ENCODE results near the gene GYG2.
A peak's percentile ranks its signal among the peaks of the same experiment; 100 is the strongest.
"Not testable (repeated sequence)": the region's sequence is repeated elsewhere in the genome, so short reads cannot be mapped to it uniquely, and the experiment has no call there.

GYG2 gene

DNA sequence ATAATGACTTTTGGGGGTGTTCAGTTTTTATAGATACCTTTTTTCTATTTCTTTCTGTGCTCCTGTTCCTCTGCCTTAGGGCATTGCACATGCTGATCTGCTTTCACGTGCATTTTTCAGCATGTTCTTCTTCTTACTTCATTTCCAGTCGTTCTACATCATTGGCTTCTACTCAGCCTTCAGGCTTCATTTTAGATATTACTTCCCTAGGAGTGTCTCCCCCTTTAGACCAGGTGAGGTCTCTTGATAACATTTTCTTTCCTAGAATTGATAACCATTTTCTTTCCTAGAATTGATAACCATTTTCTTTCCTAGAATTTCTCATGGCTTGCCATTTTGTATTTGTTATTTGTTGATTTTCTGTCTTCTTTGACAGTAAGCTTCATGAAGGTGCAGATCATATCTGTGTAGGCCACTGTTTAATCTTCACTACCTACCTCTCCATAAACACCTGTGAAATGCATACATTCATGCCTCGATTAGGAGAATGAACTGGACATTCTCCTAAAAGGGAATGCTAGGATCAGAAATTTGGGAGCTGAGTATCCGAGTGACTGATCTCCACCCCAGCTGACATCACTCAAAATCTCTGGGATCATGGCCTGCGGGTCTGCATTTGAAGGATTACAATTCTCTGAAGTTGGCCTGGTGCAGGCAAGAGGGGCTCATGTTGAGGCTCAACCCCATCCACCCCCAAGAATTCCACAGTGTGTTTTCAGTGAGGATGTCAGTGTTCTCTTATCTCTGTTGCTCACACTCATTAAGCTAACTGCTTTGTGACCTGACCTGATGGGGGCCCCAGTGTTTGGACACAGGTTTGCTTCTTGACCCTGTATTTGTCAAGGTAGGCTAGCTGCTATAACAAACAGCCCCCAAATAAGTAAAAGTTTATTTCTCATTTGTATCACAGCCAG lies 45.7 kb downstream of the GYG2 start:
- H3K36me3 ChIP-seq (ENCODE audit: insufficient read depth, low read length): no peaks in the 10 kb centered on the region
- no peak overlapping the region for H3K9ac ChIP-seq (ENCODE audit: low read depth, low read length)
- no peaks in the 10 kb centered on the region for H3K4me1 ChIP-seq (ENCODE audit: control insufficient read depth, insufficient read depth, low read length)
- no peaks in the 10 kb centered on the region for H3K9me3 ChIP-seq (replicated peaks; ENCODE audit: low read length)
- no peak overlapping the region for H3K4me2 ChIP-seq (ENCODE audit: low read length)
- H3K4me3 ChIP-seq (ENCODE audit: low read length): no peak overlapping the region
- H3K27me3 ChIP-seq (ENCODE audit: control insufficient read depth, insufficient read depth, low read length): no peaks in the 10 kb centered on the region

DNA sequence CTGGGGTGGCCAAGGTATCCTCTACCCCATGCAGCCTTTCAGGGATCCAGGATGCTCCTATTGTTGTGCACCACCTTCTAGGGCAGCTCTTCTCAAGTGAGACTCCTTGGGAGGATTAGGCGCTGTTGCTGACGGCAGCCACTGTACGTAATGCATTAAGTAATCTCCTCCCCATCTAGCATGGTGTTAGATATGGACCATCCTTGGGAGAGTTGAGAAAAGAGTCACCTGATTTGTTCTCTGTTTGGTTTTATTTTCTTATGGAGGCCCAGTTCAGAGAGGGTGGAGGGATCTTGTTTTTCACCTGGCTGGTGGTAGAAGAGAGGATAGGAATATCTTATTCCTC lies 46.4 kb downstream of the GYG2 start:
- no peak overlapping the region for H3K9ac ChIP-seq (ENCODE audit: low read depth, low read length)
- no peaks in the 10 kb centered on the region for H3K9me3 ChIP-seq (replicated peaks; ENCODE audit: low read length)
- H3K4me2 ChIP-seq (ENCODE audit: low read length): no peak overlapping the region
- H3K27me3 ChIP-seq (ENCODE audit: control insufficient read depth, insufficient read depth, low read length): no peaks in the 10 kb centered on the region
- H3K4me3 ChIP-seq (ENCODE audit: low read length): no peak overlapping the region
- no peaks in the 10 kb centered on the region for H3K4me1 ChIP-seq (ENCODE audit: control insufficient read depth, insufficient read depth, low read length)
- H3K36me3 ChIP-seq (ENCODE audit: insufficient read depth, low read length): no peaks in the 10 kb centered on the region

DNA sequence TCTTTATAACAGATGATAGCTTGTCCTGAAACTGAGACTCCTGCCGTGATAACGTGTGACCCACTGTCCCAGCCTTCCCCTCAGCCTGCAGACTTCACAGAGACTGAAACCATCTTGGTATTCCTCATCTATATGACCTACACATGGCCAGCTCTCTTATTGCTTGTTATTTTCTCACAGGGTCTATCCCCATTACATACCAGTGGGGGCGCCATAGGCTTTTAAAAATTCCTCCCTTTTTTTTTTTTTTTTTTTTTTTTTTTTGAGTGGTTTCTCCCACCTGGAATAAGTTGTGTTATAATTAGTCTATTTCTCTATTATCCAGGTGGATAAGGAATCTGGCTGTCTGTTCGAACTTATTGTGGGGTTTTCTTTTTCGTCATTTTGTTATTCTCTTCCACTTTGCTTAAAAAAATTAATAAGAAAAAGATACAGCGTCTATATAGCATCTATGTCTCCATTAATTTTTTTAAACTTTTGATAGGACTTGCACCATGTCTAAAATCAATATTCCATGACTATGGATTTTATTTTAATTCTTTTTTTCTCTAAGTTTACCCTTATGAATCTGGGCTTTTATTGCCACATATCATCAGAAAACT lies 47.2 kb downstream of the GYG2 start:
- Histone ChIP-seq H3K27me3 (ENCODE audit: control insufficient read depth, insufficient read depth, low read length) (no peaks in the 10 kb centered on the region), H3K36me3 (ENCODE audit: insufficient read depth, low read length) (no peaks in the 10 kb centered on the region), H3K4me3 (ENCODE audit: low read length) (no peak overlapping the region), H3K4me1 (ENCODE audit: control insufficient read depth, insufficient read depth, low read length) (no peaks in the 10 kb centered on the region), H3K4me2 (ENCODE audit: low read length) (no peak overlapping the region), H3K9ac (ENCODE audit: low read depth, low read length) (no peak overlapping the region), H3K9me3 (replicated peaks; ENCODE audit: low read length) (no peaks in the 10 kb centered on the region)

DNA sequence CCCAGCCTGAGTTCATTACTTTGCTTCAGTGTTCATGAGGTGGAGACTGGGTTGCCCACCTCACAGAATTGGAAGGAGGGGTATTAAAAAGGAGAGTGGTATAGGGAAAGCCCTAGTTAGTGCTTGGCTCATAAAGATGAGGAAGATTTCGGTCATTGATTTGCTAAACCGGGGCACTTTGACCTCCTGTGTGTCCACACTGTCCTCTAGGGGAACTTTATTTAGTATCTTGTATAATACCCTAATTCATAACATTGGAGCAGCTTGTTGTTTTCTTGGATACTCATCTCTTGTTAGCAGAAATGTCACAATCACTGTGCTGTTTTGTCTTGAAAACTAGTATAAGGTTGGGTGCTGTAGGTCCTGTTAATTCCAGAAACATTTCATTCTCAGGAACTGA lies 49.8 kb downstream of the GYG2 start:
- H3K36me3 ChIP-seq (ENCODE audit: insufficient read depth, low read length): no peaks in the 10 kb centered on the region
- H3K9ac ChIP-seq (ENCODE audit: low read depth, low read length): no peak overlapping the region
- H3K9me3 ChIP-seq (replicated peaks; ENCODE audit: low read length): no peaks in the 10 kb centered on the region
- no peak overlapping the region for H3K4me3 ChIP-seq (ENCODE audit: low read length)
- no peaks in the 10 kb centered on the region for H3K4me1 ChIP-seq (ENCODE audit: control insufficient read depth, insufficient read depth, low read length)
- no peak overlapping the region for H3K4me2 ChIP-seq (ENCODE audit: low read length)
- no peaks in the 10 kb centered on the region for H3K27me3 ChIP-seq (ENCODE audit: control insufficient read depth, insufficient read depth, low read length)

DNA sequence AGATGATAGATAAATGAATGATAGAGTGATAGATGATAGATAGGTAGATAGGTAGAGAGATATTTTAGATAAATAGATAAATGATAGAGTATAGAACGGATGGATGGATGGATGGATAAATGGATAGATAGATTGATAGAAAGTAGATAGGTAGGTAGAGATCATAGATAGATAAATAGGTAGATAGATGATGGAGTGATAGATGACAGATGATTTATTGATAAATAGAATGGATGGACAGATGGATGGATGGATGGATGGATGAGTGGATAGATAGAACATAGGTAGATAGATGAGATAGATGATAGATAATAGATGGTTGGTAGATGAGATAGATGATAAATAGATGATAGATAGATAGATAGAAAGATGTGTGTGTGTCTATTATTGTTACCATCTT lies 50.9 kb downstream of the GYG2 start:
- H3K4me2 ChIP-seq (ENCODE audit: low read length): no peak overlapping the region
- H3K4me3 ChIP-seq (ENCODE audit: low read length): no peak overlapping the region
- no peaks in the 10 kb centered on the region for H3K27me3 ChIP-seq (ENCODE audit: control insufficient read depth, insufficient read depth, low read length)
- H3K4me1 ChIP-seq (ENCODE audit: control insufficient read depth, insufficient read depth, low read length): no peaks in the 10 kb centered on the region
- no peaks in the 10 kb centered on the region for H3K9me3 ChIP-seq (replicated peaks; ENCODE audit: low read length)
- no peaks in the 10 kb centered on the region for H3K36me3 ChIP-seq (ENCODE audit: insufficient read depth, low read length)
- H3K9ac ChIP-seq (ENCODE audit: low read depth, low read length): no peak overlapping the region

GRCh38 chrX:2883770-2884169 lies 55.0 kb downstream of the GYG2 start:
- Histone ChIP-seq H3K27me3 (ENCODE audit: control insufficient read depth, insufficient read depth, low read length) (no peaks in the 10 kb centered on the region), H3K9me3 (replicated peaks; ENCODE audit: low read length) (no peaks in the 10 kb centered on the region), H3K4me3 (ENCODE audit: low read length) (no peak overlapping the region), H3K36me3 (ENCODE audit: insufficient read depth, low read length) (no peaks in the 10 kb centered on the region), H3K4me1 (ENCODE audit: control insufficient read depth, insufficient read depth, low read length) (no peaks in the 10 kb centered on the region), H3K9ac (ENCODE audit: low read depth, low read length) (no peak overlapping the region), H3K4me2 (ENCODE audit: low read length) (no peak overlapping the region)

DNA sequence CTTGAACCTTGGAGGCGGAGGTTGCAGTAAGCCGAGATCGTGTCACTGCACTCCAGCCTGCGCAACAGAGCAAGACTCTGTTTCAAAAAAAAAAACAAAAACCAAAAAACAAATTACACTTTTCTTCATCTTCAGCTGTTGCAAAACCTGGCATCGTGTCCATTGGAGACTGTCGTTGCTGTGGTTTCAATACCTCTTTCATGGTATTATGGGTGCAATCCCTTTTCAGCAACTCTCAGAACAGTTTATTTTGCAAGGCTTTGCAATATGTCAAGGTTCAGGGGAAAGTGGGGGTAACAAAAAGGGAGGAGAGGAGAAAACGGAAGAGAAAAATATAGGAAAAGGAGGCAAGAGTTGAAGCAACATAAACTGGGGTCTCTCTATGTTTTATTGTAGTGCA lies 59.6 kb downstream of the GYG2 start:
- Histone ChIP-seq H3K4me2 (ENCODE audit: low read length) (peak overlapping the region; percentile 76), H3K9ac (ENCODE audit: low read depth, low read length) (no peak overlapping the region), H3K36me3 (ENCODE audit: insufficient read depth, low read length) (no peaks in the 10 kb centered on the region), H3K27me3 (ENCODE audit: control insufficient read depth, insufficient read depth, low read length) (no peaks in the 10 kb centered on the region), H3K4me3 (ENCODE audit: low read length) (no peak overlapping the region), H3K4me1 (ENCODE audit: control insufficient read depth, insufficient read depth, low read length) (peaks cover 2% of the 10 kb centered on the region), H3K9me3 (replicated peaks; ENCODE audit: low read length) (no peaks in the 10 kb centered on the region)

GRCh38 chrX:2889045-2889605 lies 60.4 kb downstream of the GYG2 start:
- H3K4me3 ChIP-seq (ENCODE audit: low read length): peak overlapping the region; percentile 63
- peak overlapping the region; percentile 31 for H3K9ac ChIP-seq (ENCODE audit: low read depth, low read length)

GRCh38 chrX:2889706-2890490 lies 61.2 kb downstream of the GYG2 start:
- H3K9me3 ChIP-seq (replicated peaks; ENCODE audit: low read length); H3K36me3 ChIP-seq (ENCODE audit: insufficient read depth, low read length); H3K27me3 ChIP-seq (ENCODE audit: control insufficient read depth, insufficient read depth, low read length); H3K4me1 ChIP-seq (ENCODE audit: control insufficient read depth, insufficient read depth, low read length): not testable (repeated sequence)
- peak overlapping the region; percentile 31 for H3K9ac ChIP-seq (ENCODE audit: low read depth, low read length)
- peak overlapping the region; percentile 76 for H3K4me2 ChIP-seq (ENCODE audit: low read length)
- H3K4me3 ChIP-seq (ENCODE audit: low read length): peak overlapping the region; percentile 63

More at GRCh38 chrX:2889045-2889605, 60.4 kb downstream of the GYG2 start:
- Histone ChIP-seq H3K9me3 (replicated peaks; ENCODE audit: low read length) (no peaks in the 10 kb centered on the region), H3K27me3 (ENCODE audit: control insufficient read depth, insufficient read depth, low read length) (no peaks in the 10 kb centered on the region), H3K4me1 (ENCODE audit: control insufficient read depth, insufficient read depth, low read length) (peaks cover 2% of the 10 kb centered on the region), H3K4me2 (ENCODE audit: low read length) (peak overlapping the region; percentile 76), H3K36me3 (ENCODE audit: insufficient read depth, low read length) (no peaks in the 10 kb centered on the region)

DNA sequence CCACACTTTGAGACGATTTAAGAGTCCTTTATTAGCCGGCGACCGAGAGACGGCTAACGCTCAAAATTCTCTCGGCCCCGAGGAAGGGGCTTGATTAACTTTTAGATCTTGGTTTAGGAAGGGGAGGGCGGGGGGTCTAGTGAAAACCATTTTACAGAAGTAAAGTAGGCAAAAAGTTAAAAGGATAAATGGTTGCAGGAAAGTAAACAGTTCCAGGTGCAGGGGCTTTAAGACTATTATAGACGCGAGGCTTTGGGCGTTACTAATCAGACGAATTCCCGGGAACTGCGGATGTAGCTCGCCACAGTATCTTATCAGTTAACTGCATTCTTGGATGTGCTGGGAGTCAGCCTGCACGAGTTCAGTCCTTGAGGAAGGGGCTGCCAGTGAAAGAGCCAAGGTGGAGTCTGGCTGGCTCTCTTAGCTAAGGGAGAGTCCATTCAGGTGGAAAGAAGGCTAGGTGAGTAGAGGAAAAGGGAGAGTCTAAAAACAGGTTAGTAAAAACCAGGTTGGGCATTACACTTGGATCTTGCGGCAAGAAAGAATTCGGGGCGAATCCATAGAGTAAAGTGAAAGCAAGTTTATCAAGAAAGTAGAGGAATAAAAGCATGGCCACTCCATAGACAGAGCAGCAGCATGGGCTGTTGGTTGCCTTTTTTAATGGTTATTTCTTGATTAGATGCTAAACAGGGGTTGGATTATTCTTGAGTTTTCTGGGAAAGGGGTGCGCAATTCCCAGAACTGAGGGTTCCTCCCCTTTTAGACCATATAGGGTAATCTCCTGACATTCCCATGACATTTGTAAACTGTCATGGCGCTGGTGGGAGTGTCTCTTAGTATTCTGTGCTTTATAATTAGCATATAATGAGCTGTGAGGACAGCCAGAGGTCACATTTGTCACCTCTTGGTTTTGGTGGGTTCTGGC lies 62.1 kb downstream of the GYG2 start:
- H3K4me3 ChIP-seq (ENCODE audit: low read length); H3K27me3 ChIP-seq (ENCODE audit: control insufficient read depth, insufficient read depth, low read length); H3K4me1 ChIP-seq (ENCODE audit: control insufficient read depth, insufficient read depth, low read length); H3K36me3 ChIP-seq (ENCODE audit: insufficient read depth, low read length); H3K9ac ChIP-seq (ENCODE audit: low read depth, low read length); H3K4me2 ChIP-seq (ENCODE audit: low read length); H3K9me3 ChIP-seq (replicated peaks; ENCODE audit: low read length): not testable (repeated sequence)

Data from skeletal muscle satellite cell (primary cell).